ENCODE measurements around the gene HS6ST3. TPM values are rescaled to one million over a fixed set of nuclear protein-coding genes. Genes with fewer than 3 reads are reported as not detected.

Gene HS6ST3
- total and polyA plus RNA-seq, 10 donors = 0.03 TPM; not detected in 9

DNA sequence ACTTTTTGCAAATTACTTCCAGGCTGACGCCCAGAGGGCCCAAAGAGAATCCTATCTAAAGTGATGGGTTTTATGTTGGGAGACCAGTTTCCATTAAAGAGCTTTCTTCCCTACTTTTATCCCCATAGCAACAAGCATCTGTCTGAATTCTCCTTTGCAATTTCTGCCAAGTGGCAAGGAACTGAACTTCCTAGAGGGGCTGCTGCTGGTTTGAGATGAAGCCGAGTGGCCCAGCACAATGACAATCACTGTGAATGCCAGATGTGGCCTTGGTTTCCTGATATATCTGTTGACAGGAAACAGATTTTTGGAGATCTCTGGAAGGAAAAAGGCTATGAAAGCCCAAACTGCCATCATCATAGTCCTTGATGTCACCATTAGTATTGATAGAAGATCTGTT lies 705.8 kb downstream of the HS6ST3 start:
- Histone ChIP-seq H3K36me3 (no peaks in the 10 kb centered on the region), H3K9me3 (no peaks in the 10 kb centered on the region), H3K4me1 (no peaks in the 10 kb centered on the region), H3K27ac (no peak overlapping the region), H3K27me3 (replicated peaks in 1 of 7) (no peaks in the 10 kb centered on the region), H3K4me3 (no peak overlapping the region)
- no peak for DNase-seq
- WGBS, 5 donors = 39 to 58% (median 53%) methylated on average over 2 of the region's 2 CpGs
- TF ChIP-seq POLR2A (IDR thresholded peaks at IDR 0.05) (no peak), POLR2AphosphoS5 (IDR thresholded peaks at IDR 0.05) (no peak), CTCF (IDR thresholded peaks at IDR 0.05 in 8 of 11, conservative IDR thresholded peaks at IDR 0.05 in 3 of 11) (no peak)
- intact Hi-C loops (cut with DNase I; ENCODE audit: low total_unique reads) = no loop called here

DNA sequence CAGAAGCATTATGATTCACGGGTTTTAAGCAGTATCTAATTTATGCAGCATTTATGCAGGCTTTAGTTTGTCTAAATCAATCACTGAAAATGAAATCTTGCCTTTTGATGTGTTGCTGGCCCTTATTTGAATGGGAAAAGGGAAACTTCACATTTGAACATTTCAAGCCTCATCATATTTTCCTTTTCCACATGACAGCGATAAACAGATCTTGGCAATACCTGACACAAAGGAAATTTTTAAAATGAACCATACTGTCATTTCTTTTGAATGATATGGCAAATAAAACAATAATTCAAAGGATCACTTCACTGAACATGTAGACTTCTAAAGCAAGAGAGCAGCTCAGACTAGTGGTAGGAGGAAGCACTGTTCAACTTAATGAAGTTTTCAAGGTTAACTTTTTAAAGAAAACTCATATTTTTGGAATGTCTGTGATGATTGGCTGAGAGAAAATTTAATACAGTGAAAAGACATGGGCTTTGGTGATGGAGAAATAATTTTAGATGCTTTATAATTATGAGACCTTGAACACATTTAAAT lies 706.3 kb downstream of the HS6ST3 start:
- no peaks in the 10 kb centered on the region for H3K27me3 ChIP-seq (replicated peaks in 1 of 7)
- H3K4me1 ChIP-seq = no peaks in the 10 kb centered on the region
- no peaks in the 10 kb centered on the region for H3K9me3 ChIP-seq
- TF ChIP-seq POLR2A (IDR thresholded peaks at IDR 0.05) (no peak), POLR2AphosphoS5 (IDR thresholded peaks at IDR 0.05) (no peak), CTCF (IDR thresholded peaks at IDR 0.05 in 8 of 11, conservative IDR thresholded peaks at IDR 0.05 in 3 of 11) (no peak)
- no peak overlapping the region for H3K27ac ChIP-seq
- DNase-seq = no peak
- H3K4me3 ChIP-seq = no peak overlapping the region
- intact Hi-C loops (cut with DNase I; ENCODE audit: low total_unique reads) = no loop called here
- 74 to 85% (median 81%) methylated on average over 2 of the region's 2 CpGs for WGBS, 5 donors
- H3K36me3 ChIP-seq = no peaks in the 10 kb centered on the region

DNA sequence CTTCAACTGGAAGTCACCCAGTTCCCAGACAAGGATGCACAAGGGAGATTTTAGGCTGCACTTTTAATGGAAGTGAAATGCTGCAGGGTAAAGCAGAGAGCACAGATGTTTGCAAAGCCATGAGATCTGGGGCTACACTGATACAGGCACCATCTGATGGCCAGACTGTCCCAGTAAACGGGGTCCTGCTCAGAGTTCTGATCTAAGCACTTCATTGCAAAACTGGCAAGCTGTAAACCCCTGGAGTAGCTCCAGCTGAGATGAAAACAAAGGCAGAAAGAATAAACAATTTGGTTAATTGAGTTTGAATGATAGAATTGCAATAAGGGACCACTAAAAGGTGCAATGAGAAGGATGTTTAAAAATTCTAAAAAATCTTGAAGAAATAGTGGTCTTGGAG lies 707.2 kb downstream of the HS6ST3 start:
- intact Hi-C loops (cut with DNase I; ENCODE audit: low total_unique reads) = no loop called here
- Histone ChIP-seq H3K27ac (no peak overlapping the region), H3K36me3 (no peaks in the 10 kb centered on the region), H3K9me3 (no peaks in the 10 kb centered on the region), H3K27me3 (replicated peaks in 1 of 7) (no peaks in the 10 kb centered on the region), H3K4me3 (no peak overlapping the region), H3K4me1 (no peaks in the 10 kb centered on the region)
- WGBS, 5 donors = 34 to 60% (median 44%) methylated on average over 1 of the region's 1 CpG
- no peak for TF ChIP-seq POLR2A (IDR thresholded peaks at IDR 0.05)
- TF ChIP-seq POLR2AphosphoS5 (IDR thresholded peaks at IDR 0.05) = no peak
- TF ChIP-seq CTCF (IDR thresholded peaks at IDR 0.05 in 8 of 11, conservative IDR thresholded peaks at IDR 0.05 in 3 of 11) = no peak
- DNase-seq = no peak

- Histone ChIP-seq H3K27ac (no peak overlapping the region), H3K4me1 (no peaks in the 10 kb centered on the region), H3K4me3 (no peak overlapping the region), H3K36me3 (no peaks in the 10 kb centered on the region), H3K27me3 (replicated peaks in 1 of 7) (no peaks in the 10 kb centered on the region), H3K9me3 (no peaks in the 10 kb centered on the region)
- intact Hi-C loops (cut with DNase I; ENCODE audit: low total_unique reads) = no loop called here
- DNase-seq = no peak
- TF ChIP-seq POLR2AphosphoS5 (IDR thresholded peaks at IDR 0.05) (no peak), CTCF (IDR thresholded peaks at IDR 0.05 in 8 of 11, conservative IDR thresholded peaks at IDR 0.05 in 3 of 11) (no peak), POLR2A (IDR thresholded peaks at IDR 0.05) (no peak)
- WGBS, 5 donors = 70 to 81% (median 74%) methylated on average over 3 of the region's 3 CpGs
Measured at GRCh38 chr13:96803456-96804100, 713.7 kb downstream of the HS6ST3 start.

Measured in spleen (tissue), 11 donors.